Activated B cell treated with CpG ODN at 0.5 μM for 24 hours (primary cell): Measurements from ENCODE around the gene PHTF2. TPM values are rescaled to one million over a fixed set of nuclear protein-coding genes. Genes with fewer than 3 reads are reported as not detected.

Experiments
- ATAC-seq: fragments of 200-7000 bp; cut with Tn5 transposase; one replicate; pipeline ENCODE4 v1.10.0; 2021; ENCODE audit warnings: low read depth, mild to moderate bottlenecking, moderate library complexity
- CTCF ChIA-PET: fragments of 350-600 bp; sonication (Branson Sonifier 250); formaldehyde crosslinking; loops from one replicate; lab custom pipeline; 2021; ENCODE audit warnings: antibody characterized with exemption; lab: Charles Lee
- POLR2A ChIA-PET: fragments of 350-600 bp; sonication (Branson Sonifier 250); formaldehyde crosslinking; loops from one replicate; lab custom pipeline; 2021; ENCODE audit warnings: antibody characterized with exemption; lab: Charles Lee
- DNase-seq: peaks from one replicate; pipeline ENCODE4 v3.0.0; 2022
- H3K27ac Mint-ChIP-seq: one replicate; pipeline ENCODE4 v1.8.0; 2020; ENCODE audit warnings: mixed read lengths
- H3K27me3 Mint-ChIP-seq: one replicate; pipeline ENCODE4 v1.8.0; 2021; ENCODE audit warnings: mixed read lengths
- H3K36me3 Mint-ChIP-seq: one replicate; pipeline ENCODE4 v1.8.0; 2021; ENCODE audit warnings: low read depth, mixed read lengths
- H3K4me1 Mint-ChIP-seq: one replicate; pipeline ENCODE4 v1.8.0; 2021; ENCODE audit warnings: mixed read lengths
- H3K4me3 Mint-ChIP-seq: one replicate; pipeline ENCODE4 v1.8.0; 2020; ENCODE audit warnings: mild to moderate bottlenecking, mixed read lengths
- H3K9me3 Mint-ChIP-seq: one replicate; pipeline ENCODE4 v1.8.0; 2020; ENCODE audit warnings: mixed read lengths
- intact Hi-C: fragments of 100-400 bp; cut with micrococcal nuclease; formaldehyde crosslinking; loops from one replicate; pipeline ENCODE4 v1.15.1; 2024
- total RNA-seq: library from RNA; stranded (reverse); gene quantifications from 2 replicates; pipeline ENCODE4 v1.2.3, GENCODE V29; 2022
- TF ChIP-seq, protein P1 (sequence below): fragments of 200-600 bp; IDR thresholded peaks from one replicate; pipeline ENCODE4 v1.8.0; 2022; ENCODE audit warnings: antibody characterized with exemption, mild to moderate bottlenecking

Gene PHTF2
- total RNA-seq, 1 donor from 2014 or later: 38.9 TPM

DNA sequence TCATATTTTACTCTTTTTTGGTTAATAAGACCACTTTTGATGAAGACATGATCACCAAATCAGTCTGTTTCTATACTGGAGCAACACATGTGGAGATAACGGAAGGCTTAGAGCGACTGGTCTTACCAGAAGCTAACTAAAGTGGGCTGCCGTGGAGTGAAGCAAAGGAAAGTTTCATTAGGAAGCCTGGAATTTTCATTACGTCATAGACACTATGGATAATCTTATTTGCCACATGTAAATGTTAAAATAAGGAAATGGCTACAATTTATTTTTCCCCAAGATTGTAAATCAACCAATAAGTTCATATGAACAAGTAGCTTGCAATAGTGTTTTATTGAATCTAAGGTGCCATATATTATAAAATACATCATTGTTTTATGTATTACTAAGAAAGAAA, 185.4 kb downstream of the PHTF2 start:
- no peaks in the 10 kb centered on the region for H3K36me3 Mint-ChIP-seq
- H3K4me3 Mint-ChIP-seq: no peak overlapping the region
- no peak overlapping the region for H3K27ac Mint-ChIP-seq
- no peaks in the 10 kb centered on the region for H3K4me1 Mint-ChIP-seq
- ATAC-seq (no peak), DNase-seq (no peak)
- TF ChIP-seq, protein P1, sequence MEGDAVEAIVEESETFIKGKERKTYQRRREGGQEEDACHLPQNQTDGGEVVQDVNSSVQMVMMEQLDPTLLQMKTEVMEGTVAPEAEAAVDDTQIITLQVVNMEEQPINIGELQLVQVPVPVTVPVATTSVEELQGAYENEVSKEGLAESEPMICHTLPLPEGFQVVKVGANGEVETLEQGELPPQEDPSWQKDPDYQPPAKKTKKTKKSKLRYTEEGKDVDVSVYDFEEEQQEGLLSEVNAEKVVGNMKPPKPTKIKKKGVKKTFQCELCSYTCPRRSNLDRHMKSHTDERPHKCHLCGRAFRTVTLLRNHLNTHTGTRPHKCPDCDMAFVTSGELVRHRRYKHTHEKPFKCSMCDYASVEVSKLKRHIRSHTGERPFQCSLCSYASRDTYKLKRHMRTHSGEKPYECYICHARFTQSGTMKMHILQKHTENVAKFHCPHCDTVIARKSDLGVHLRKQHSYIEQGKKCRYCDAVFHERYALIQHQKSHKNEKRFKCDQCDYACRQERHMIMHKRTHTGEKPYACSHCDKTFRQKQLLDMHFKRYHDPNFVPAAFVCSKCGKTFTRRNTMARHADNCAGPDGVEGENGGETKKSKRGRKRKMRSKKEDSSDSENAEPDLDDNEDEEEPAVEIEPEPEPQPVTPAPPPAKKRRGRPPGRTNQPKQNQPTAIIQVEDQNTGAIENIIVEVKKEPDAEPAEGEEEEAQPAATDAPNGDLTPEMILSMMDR: no peak
- intact Hi-C loops: no loop called here
- peaks cover 6% of the 10 kb centered on the region for H3K27me3 Mint-ChIP-seq
- no peaks in the 10 kb centered on the region for H3K9me3 Mint-ChIP-seq
- ChIA-PET CTCF (no interaction called here), POLR2A (no interaction called here)

DNA sequence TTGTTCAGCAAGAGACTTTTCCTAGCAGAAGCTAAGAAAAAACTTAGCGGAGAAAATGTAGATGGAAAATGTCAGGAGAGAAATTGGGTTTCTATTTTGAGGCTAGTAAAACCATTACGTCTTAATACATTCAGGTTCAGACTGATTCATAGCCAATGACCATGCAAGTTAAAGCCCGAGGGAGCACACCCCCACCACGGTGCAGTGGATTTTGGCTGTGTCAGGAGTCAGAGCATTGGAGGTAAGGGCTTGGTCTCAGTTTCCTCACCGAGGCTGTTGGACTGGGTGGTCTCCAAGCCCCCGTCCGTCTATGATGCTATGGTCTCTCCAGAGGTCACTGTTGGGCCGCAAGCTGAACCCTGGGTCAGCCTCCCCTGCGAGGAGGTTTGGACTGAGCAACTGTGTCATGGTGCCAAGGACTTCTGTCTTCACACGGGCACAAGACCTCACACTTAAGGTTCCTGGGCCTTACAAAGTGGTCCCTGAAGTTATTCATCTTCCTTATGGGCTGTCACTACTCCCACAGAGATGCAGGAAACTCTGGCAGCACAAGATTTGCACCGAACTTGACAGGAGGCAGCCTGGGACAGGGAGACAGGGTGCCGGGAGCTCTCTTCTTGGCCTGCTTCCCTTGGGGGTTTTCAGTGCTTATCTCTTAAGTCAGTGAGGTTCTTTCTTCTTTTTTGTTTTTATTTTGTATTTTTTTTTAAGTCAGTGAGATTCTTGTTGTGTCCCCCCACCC, 186.8 kb downstream of the PHTF2 start:
- TF ChIP-seq, protein P1: no peak
- no peak for ATAC-seq
- DNase-seq: no peak
- H3K9me3 Mint-ChIP-seq: no peaks in the 10 kb centered on the region
- no peak overlapping the region for H3K27ac Mint-ChIP-seq
- no peak overlapping the region for H3K4me3 Mint-ChIP-seq
- H3K36me3 Mint-ChIP-seq: no peaks in the 10 kb centered on the region
- H3K27me3 Mint-ChIP-seq: peaks cover 6% of the 10 kb centered on the region
- POLR2A ChIA-PET: no interaction called here
- H3K4me1 Mint-ChIP-seq: no peaks in the 10 kb centered on the region
- CTCF ChIA-PET: no interaction called here
- intact Hi-C loops: no loop called here

DNA sequence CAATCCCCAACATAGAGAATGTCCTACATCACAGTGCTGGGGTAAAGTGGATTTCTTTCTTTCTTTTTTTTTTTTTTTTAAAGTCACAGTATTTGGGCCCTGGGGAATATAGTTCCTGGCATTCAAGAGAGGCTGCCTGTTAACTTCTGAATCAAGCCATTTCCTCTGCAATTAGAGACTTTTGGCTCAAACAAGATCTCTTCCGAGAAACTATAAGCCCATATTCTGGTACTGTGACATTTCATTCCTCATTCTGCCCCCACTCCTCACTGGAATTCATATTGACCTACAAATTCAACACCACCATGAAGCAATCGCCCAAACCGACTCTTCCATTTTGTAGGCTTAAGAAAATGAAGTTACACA, 187.4 kb downstream of the PHTF2 start:
- Mint-ChIP-seq H3K4me1 (no peaks in the 10 kb centered on the region), H3K4me3 (no peak overlapping the region), H3K9me3 (no peaks in the 10 kb centered on the region), H3K27me3 (peaks cover 6% of the 10 kb centered on the region), H3K36me3 (no peaks in the 10 kb centered on the region), H3K27ac (no peak overlapping the region)
- ATAC-seq (no peak), DNase-seq (no peak)
- TF ChIP-seq, protein P1: no peak
- intact Hi-C loops: no loop called here
- ChIA-PET POLR2A (no interaction called here), CTCF (no interaction called here)

DNA sequence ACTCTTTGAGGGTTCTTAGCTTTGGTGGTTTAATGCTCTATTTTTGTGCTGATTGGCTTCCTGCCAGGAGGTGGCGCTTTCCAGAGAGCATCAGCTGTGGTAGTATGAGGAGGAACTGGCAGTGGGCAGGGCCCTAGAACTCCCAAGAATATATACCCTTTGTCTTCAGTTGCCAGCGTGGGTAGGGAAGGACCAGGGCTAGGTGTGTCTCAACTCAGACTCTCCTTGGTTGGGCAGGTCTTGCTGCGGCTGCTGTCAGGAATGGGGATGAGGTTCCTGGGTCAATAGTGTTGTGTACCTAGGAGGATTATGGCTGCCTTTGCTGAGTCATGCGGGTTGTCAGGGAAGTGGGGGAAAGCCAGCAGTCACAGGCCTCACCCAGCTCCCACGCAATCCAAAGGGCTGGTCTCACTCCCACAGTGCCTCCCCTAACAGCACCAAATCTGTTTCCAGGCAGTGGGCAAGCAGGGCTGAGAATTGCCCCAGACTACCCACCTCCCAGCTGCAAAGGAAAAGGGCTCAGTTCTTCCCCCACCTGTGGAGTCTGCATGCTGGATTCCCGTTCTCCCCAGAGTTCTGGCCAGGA, 191.5 kb downstream of the PHTF2 start:
- H3K4me1 Mint-ChIP-seq: no peaks in the 10 kb centered on the region
- H3K27me3 Mint-ChIP-seq: peaks cover 4% of the 10 kb centered on the region
- ChIA-PET POLR2A (interaction anchor here (1.0 kb wide), 1 partner anchor 29 kb away, joined by 3 read pairs; no protein-coding TSS in a partner anchor), CTCF (interaction anchor here (0.7 kb wide), 1 partner anchor 9 kb away, joined by 3 read pairs; no protein-coding TSS in a partner anchor)
- ATAC-seq (no peak), DNase-seq (no peak)
- intact Hi-C loops: no loop called here
- no peak overlapping the region for H3K4me3 Mint-ChIP-seq
- TF ChIP-seq, protein P1: no peak
- no peaks in the 10 kb centered on the region for H3K36me3 Mint-ChIP-seq
- no peaks in the 10 kb centered on the region for H3K9me3 Mint-ChIP-seq
- no peak overlapping the region for H3K27ac Mint-ChIP-seq

DNA sequence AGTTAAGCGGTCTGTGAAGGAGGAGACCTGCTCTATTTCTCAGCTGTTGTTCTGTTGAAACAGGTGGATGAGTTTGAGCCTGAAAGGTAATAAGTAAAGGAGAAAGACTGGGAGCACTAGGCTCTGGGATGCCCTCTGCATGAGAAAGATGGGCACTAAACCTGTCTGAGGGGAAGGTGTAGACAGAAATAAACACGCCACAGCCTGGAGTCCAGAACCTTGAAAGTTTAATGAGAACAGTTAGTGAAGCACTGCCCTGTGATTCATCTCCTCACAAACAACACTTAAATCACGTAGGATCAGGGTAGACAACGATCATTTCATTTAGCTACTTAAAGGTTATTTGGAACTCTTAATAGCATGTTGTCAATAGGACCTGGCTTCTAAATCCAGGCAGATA, 193.1 kb downstream of the PHTF2 start:
- no peaks in the 10 kb centered on the region for H3K9me3 Mint-ChIP-seq
- no peaks in the 10 kb centered on the region for H3K4me1 Mint-ChIP-seq
- no peak for ATAC-seq
- TF ChIP-seq, protein P1: no peak
- CTCF ChIA-PET: no interaction called here
- no peak overlapping the region for H3K4me3 Mint-ChIP-seq
- peaks cover 4% of the 10 kb centered on the region for H3K27me3 Mint-ChIP-seq
- no peak overlapping the region for H3K27ac Mint-ChIP-seq
- no peak for DNase-seq
- POLR2A ChIA-PET: no interaction called here
- intact Hi-C loops: no loop called here
- no peaks in the 10 kb centered on the region for H3K36me3 Mint-ChIP-seq
